ENCODE data around the gene UPF2.

UPF2 gene

GRCh38 chr10:11886138-11886474 lies 156.5 kb downstream of the UPF2 start:
- no peaks in the 10 kb centered on the region for H3K27me3 Mint-ChIP-seq
- ATAC-seq (replicated peaks) (no peak), DNase-seq (no peak)
- no peak overlapping the region for H3K4me3 Mint-ChIP-seq
- no peaks in the 10 kb centered on the region for H3K36me3 Mint-ChIP-seq
- no peaks in the 10 kb centered on the region for H3K9me3 Mint-ChIP-seq
- no peak overlapping the region for H3K27ac Mint-ChIP-seq
- peaks cover 2 to 6% of the 10 kb centered on the region in 2 donors for H3K4me1 Mint-ChIP-seq

GRCh38 chr10:11885437-11886137 lies 157.0 kb downstream of the UPF2 start:
- no peaks in the 10 kb centered on the region for H3K27me3 Mint-ChIP-seq
- no peaks in the 10 kb centered on the region for H3K9me3 Mint-ChIP-seq
- no peak overlapping the region for H3K27ac Mint-ChIP-seq
- H3K4me1 Mint-ChIP-seq: peaks cover 2 to 6% of the 10 kb centered on the region in 2 donors
- no peak for ATAC-seq (replicated peaks)
- no peak overlapping the region for H3K4me3 Mint-ChIP-seq
- H3K36me3 Mint-ChIP-seq: no peaks in the 10 kb centered on the region
- DNase-seq: no peak

GRCh38 chr10:11884706-11885423 lies 157.7 kb downstream of the UPF2 start:
- peaks cover 2 to 6% of the 10 kb centered on the region in 2 donors for H3K4me1 Mint-ChIP-seq
- ATAC-seq (replicated peaks): no peak

GRCh38 chr10:11882646-11883375 lies 159.8 kb downstream of the UPF2 start:
- Mint-ChIP-seq H3K4me1 (peaks cover 2 to 6% of the 10 kb centered on the region in 2 donors), H3K36me3 (no peaks in the 10 kb centered on the region), H3K27me3 (no peaks in the 10 kb centered on the region), H3K9me3 (no peaks in the 10 kb centered on the region), H3K4me3 (no peak overlapping the region), H3K27ac (no peak overlapping the region)
- ATAC-seq (replicated peaks) (no peak), DNase-seq (no peak)

More at GRCh38 chr10:11884706-11885423, 157.7 kb downstream of the UPF2 start:
- Mint-ChIP-seq H3K4me3 (no peak overlapping the region), H3K27ac (no peak overlapping the region), H3K36me3 (no peaks in the 10 kb centered on the region), H3K9me3 (no peaks in the 10 kb centered on the region), H3K27me3 (no peaks in the 10 kb centered on the region)
- DNase-seq: no peak

GRCh38 chr10:11881477-11882417 lies 160.9 kb downstream of the UPF2 start:
- no peak for DNase-seq
- Mint-ChIP-seq H3K27me3 (no peaks in the 10 kb centered on the region), H3K36me3 (no peaks in the 10 kb centered on the region), H3K27ac (no peak overlapping the region), H3K9me3 (no peaks in the 10 kb centered on the region), H3K4me3 (no peak overlapping the region), H3K4me1 (peaks cover 2 to 3% of the 10 kb centered on the region in 2 donors)
- ATAC-seq (replicated peaks): peak in 1 of 2 donors; percentile 14

- Mint-ChIP-seq H3K9me3 (no peaks in the 10 kb centered on the region), H3K27ac (no peak overlapping the region), H3K4me1 (peaks cover 0 to 5% of the 10 kb centered on the region in 2 donors), H3K4me3 (no peak overlapping the region), H3K36me3 (no peaks in the 10 kb centered on the region), H3K27me3 (no peaks in the 10 kb centered on the region)
- DNase-seq (no peak), ATAC-seq (replicated peaks) (no peak)
Measured at GRCh38 chr10:11881030-11881476, 161.6 kb downstream of the UPF2 start.

GRCh38 chr10:11880151-11881029 lies 162.2 kb downstream of the UPF2 start:
- ATAC-seq (replicated peaks): no peak
- Mint-ChIP-seq H3K4me3 (no peak overlapping the region), H3K27ac (no peak overlapping the region), H3K4me1 (peaks cover 4 to 6% of the 10 kb centered on the region in 2 donors), H3K36me3 (no peaks in the 10 kb centered on the region), H3K9me3 (no peaks in the 10 kb centered on the region), H3K27me3 (no peaks in the 10 kb centered on the region)
- no peak for DNase-seq

GRCh38 chr10:11879387-11880094 lies 163.1 kb downstream of the UPF2 start:
- no peak for DNase-seq
- no peak for ATAC-seq (replicated peaks)
- no peak overlapping the region for H3K27ac Mint-ChIP-seq

GRCh38 chr10:11878776-11879175 lies 163.8 kb downstream of the UPF2 start:
- Mint-ChIP-seq H3K9me3 (no peaks in the 10 kb centered on the region), H3K27me3 (no peaks in the 10 kb centered on the region), H3K4me1 (peaks cover 9 to 16% of the 10 kb centered on the region in 2 donors), H3K4me3 (no peak overlapping the region), H3K27ac (peak overlapping the region; percentile 47), H3K36me3 (no peaks in the 10 kb centered on the region)
- DNase-seq (no peak), ATAC-seq (replicated peaks) (no peak)

More at GRCh38 chr10:11879387-11880094, 163.1 kb downstream of the UPF2 start:
- Mint-ChIP-seq H3K9me3 (no peaks in the 10 kb centered on the region), H3K36me3 (no peaks in the 10 kb centered on the region), H3K4me3 (no peak overlapping the region), H3K27me3 (no peaks in the 10 kb centered on the region), H3K4me1 (peaks cover 9 to 12% of the 10 kb centered on the region in 2 donors)

GRCh38 chr10:11877591-11877905 lies 165.1 kb downstream of the UPF2 start:
- no peak for DNase-seq
- no peaks in the 10 kb centered on the region for H3K9me3 Mint-ChIP-seq
- ATAC-seq (replicated peaks): no peak
- H3K27me3 Mint-ChIP-seq: peaks cover 6% of the 10 kb centered on the region in 2 donors
- no peak overlapping the region for H3K27ac Mint-ChIP-seq
- H3K4me3 Mint-ChIP-seq: no peak overlapping the region
- no peaks in the 10 kb centered on the region for H3K36me3 Mint-ChIP-seq
- H3K4me1 Mint-ChIP-seq: peaks cover 9 to 16% of the 10 kb centered on the region in 2 donors

- H3K9me3 Mint-ChIP-seq: no peaks in the 10 kb centered on the region
Measured at GRCh38 chr10:11876805-11877590, 165.6 kb downstream of the UPF2 start.

GRCh38 chr10:11876324-11876723 lies 166.3 kb downstream of the UPF2 start:
- Mint-ChIP-seq H3K9me3 (no peaks in the 10 kb centered on the region), H3K27me3 (peaks cover 6 to 9% of the 10 kb centered on the region in 2 donors), H3K27ac (peak overlapping the region; percentile 1), H3K36me3 (no peaks in the 10 kb centered on the region), H3K4me3 (no peak overlapping the region), H3K4me1 (peaks cover 12 to 22% of the 10 kb centered on the region in 2 donors)
- DNase-seq: no peak
- no peak for ATAC-seq (replicated peaks)

More at GRCh38 chr10:11876805-11877590, 165.6 kb downstream of the UPF2 start:
- no peak for ATAC-seq (replicated peaks)
- DNase-seq: no peak
- peaks cover 6% of the 10 kb centered on the region in 2 donors for H3K27me3 Mint-ChIP-seq
- no peak overlapping the region for H3K27ac Mint-ChIP-seq
- no peak overlapping the region for H3K4me3 Mint-ChIP-seq
- H3K4me1 Mint-ChIP-seq: peaks cover 9 to 16% of the 10 kb centered on the region in 2 donors
- no peaks in the 10 kb centered on the region for H3K36me3 Mint-ChIP-seq

All from stimulated activated naive B cell treated with anti-CD40 and anti-IgM and Interleukin-4, amounts not matched to agents 10 μg/mL and 1 μg/mL and 100 μg/mL, for 72 hours (primary cell).